Measurements from ENCODE around the gene TRIO.

- TF ChIP-seq CTCF (IDR thresholded peaks at IDR 0.05) (no peak), POLR2A (IDR thresholded peaks at IDR 0.05) (no peak)
These were observed 79.1 kb downstream of the TRIO start for GRCh38 chr5:14222206-14222605.
